GM18873 (cell line): ENCODE measurements around the gene BCLAF1.
A peak's percentile ranks its signal among the peaks of the same experiment; 100 is the strongest.
"Not testable (repeated sequence)": the region's sequence is repeated elsewhere in the genome, so short reads cannot be mapped to it uniquely, and the experiment has no call there.

ENCODE experiments used
- ATAC-seq: cut with Tn5 transposase; IDR thresholded peaks from one replicate; pipeline ENCODE4 v1.9.1; 2021; ENCODE audit warnings: mild to moderate bottlenecking, moderate library complexity, moderate number of reproducible peaks; ENCODE audit not compliant: unreplicated experiment, low FRiP score

The BCLAF1 gene

GRCh38 chr6:136312975-136313374 is 23.3 kb upstream of the BCLAF1 start:
- no peak for ATAC-seq

GRCh38 chr6:136309729-136310311 is 20.2 kb upstream of the BCLAF1 start:
- no peak for ATAC-seq

GRCh38 chr6:136309171-136309570 is 19.5 kb upstream of the BCLAF1 start:
- ATAC-seq: no peak

- ATAC-seq: not testable (repeated sequence)
Observed at GRCh38 chr6:136308469-136308868, 18.8 kb upstream of the BCLAF1 start.

DNA sequence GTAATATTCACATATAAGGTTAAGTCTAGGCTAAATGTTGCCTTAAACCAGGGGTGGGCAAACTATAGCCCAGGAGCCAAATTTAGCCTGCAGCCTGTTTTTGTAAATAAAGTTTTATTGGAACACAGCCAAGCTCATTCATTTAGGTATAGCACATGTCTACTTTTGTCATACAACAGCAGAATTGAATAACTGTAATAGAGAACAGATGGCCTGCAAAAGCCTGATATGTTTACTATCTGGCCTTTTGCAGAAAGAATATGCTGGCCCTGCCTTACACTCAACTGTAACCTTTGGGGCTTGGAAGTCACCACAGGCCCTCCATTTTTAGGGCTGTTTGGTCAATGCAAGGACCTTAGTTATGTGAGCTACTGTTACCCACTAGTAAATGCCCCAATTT is 17.7 kb upstream of the BCLAF1 start:
- no peak for ATAC-seq

DNA sequence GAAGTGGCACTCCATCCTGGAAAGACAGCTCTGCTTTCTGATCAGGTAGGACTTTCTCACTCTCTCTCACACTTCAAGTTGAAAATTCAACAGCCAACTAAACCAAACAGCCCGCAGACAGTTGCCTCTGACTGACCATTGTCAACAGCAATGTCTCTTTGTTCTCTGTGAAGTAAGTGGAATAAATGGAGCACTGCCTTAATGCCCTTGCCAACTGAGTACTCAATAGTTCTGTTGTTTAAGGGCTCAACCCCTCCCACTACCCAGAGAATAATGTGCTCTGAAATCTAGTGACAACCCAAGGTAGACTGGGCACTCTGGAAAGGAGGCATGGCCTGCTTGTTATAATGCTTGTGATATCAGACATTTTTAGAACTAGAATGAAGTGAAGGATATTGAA is 16.8 kb upstream of the BCLAF1 start:
- no peak for ATAC-seq

DNA sequence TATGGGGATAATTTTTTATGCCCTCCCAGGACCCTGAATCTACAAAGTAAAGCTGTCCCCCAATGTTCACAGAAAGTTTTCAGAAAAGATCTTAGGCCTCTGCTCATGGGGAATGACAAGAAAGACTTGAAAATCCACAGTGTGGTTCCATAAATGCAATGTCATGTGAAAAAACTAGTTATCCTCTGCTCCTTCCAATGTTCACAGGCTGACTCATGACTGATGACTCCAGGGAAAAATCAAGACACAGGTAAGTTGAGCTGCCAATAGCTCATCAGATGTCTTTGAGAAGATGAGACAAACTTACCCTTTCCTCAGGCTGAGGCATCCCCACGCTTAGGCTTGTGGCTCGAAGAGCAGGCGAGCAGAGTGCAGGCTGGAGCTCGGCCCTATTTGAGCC is 14.8 kb upstream of the BCLAF1 start:
- no peak for ATAC-seq

DNA sequence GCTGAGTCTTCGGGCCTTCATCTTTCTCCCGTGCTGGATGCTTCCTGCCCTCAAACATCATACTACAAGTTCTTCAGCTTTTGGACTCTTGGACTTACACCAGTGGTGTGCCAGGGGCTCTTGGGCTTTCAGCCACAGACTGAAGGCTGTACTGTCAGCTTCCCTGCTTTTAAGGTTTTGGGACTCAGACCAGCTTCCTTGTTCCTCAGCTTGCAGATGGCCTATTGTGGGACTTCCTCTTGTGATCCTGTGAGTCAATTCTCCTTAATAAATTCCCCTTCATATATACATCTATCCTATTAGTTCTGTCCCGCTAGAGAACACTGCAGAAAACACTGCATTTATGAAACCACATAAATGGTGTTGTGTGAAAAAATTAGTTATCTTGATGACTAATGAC is 13.9 kb upstream of the BCLAF1 start:
- ATAC-seq: no peak

DNA sequence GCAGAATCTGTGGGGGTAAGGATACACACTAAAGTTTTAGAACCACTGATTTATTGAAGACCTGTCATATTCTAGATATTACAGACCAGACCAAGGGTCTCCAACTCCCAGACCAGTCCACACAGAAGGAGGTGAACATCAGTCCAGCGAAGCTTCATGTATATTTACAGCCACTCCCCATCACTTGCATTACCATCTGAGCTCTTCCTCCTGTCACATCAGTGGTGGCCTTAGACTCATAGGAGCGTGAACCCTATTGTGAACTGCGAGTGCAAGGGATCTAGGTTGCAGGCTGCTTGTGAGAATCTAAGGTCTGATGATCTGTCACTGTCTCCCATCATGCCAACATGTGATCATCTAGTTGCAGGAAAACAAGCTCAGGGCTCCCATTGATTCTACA is 5.0 kb upstream of the BCLAF1 start:
- ATAC-seq: no peak

- ATAC-seq: no peak
Observed at GRCh38 chr6:136290410-136291010, 864 bp upstream of the BCLAF1 start.

- peak; percentile 25 for ATAC-seq
Observed at GRCh38 chr6:136289327-136289578, 393 bp downstream of the BCLAF1 start.

DNA sequence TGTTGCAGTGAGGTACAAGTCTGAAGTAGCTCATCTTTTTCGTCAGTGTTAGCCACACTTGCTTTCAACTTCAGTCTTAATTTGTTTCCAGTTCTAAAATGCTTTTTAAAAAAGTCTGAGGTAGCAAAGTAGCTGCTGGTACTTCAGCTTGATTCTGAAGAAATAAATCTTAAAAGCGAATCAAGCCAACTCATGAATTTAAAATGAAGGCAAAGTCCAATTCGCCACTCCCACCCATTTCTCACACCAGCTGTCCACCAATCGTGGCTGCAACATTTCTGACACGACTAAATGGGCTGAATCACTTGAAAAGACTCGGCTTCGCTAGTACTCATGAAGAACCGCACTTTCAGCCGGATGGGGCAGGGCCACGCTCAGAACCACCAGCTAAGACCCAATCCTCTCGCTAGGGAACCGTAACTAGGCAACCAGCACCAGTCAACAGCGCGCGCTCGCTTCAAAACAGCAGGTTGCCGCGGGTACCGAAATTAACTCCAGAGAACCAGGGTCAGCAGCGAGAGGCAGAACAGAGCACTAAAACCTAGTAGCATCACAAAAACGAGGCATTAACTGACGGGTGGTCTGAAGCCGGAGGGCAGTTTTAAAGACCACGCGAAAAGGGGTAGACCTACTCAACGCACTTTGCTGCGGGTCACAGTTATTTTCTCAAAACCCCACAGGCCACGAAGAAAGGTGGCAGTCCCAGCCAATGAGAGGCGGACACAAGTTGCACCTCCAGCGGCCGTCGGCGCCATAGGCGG is 900 bp downstream of the BCLAF1 start:
- ATAC-seq: peak; percentile 34

DNA sequence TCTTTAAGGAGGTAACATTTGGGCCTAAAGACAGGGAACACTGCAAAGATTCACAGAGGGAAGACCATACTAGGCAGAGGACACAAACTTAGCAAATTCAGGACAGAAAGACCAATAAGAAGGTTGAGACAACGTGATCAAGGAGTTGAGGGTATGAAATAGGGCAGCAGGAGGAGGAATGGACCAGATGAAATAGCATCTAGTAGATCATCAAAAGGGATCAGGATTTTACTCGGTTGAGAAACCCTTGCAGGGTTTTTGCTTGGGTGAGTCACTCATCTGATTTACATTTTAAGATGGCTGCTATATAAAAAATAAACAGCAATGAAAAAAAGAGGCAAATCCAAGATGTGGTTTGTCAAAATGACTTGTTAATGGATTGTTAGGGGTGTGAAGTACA is 4.7 kb downstream of the BCLAF1 start:
- ATAC-seq: no peak

DNA sequence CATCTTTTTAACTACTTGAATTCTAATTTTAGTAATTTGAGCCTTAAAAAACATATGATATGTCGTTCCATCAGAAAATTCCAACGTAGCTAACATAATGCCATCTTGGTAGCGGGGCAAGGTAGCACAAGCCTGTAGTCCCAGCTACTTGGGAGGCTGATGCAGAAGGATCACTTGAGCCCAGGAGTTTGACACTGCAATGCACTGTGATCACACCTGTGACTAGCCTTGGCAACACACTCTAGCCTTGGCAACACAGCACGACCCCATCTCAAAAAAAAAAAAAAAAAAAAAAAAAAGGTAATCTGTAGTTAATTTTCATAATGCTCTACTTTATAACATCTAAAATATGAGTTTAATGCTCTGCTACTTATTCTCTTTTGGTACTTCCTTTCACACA is 6.7 kb downstream of the BCLAF1 start:
- ATAC-seq: no peak

DNA sequence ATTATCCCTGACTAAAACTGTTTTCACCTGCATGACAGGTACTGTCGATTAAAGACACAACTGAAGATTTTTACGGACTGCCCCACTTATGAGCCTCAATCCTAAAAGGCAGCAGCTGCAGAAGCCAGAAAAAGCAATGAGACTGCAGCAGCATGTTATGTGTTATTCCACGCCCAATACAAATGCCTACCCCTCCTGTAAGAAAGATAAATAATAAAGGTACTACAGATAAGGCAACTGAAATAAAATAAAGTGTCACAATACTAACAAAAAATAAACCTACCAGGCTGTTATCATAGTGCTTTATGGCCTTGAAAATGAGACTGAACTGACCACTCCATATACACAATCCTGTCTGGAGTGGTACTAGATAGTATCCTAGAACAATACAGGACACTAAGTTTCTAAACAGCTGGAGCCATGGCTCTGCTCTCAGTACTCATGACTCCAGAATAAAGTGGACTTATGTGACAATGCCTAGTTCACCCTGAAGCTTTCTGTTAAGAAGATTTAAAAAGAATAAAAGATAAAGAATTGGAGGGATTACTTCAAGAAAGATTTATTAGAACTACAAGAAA is 9.5 kb downstream of the BCLAF1 start:
- no peak for ATAC-seq

DNA sequence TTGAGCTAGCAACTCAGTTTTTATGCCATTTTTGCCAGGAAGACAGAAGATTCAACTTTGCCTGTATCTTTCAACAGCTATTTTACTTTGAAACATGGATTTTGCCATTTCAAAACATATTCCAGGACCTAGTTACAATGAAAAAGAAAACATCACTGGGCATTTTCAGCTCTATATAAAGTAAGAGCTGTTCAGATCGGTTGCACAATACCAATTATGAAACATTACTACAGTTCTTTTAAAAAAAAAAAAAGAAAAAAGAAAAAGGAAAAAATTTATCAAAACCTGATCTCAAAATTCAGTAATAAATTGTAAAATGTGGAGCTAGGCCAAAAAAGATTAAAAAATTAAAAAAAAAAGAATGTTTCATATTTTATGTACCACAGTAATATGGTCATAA is 15.6 kb downstream of the BCLAF1 start:
- ATAC-seq: no peak

- no peak for ATAC-seq
Observed at GRCh38 chr6:136265101-136265500, 24.5 kb downstream of the BCLAF1 start.

DNA sequence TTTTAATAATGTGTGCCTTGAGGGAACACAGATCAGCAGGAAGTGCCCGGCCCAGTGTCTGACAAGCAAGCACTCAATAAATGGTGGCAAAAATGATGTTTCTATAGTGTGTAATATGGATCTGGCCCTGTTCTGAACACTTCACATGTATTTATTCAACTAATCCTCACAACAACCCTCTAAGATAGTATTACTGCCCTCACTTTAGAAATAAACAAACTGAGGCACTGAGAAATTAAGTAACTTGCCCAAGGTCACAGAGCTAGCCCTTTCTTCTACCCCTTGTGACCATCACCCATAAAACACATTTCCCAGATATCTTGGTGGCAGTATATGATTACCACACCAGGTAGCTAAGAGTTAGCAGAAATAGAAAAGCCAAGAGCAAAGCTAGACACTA is 26.7 kb downstream of the BCLAF1 start:
- no peak for ATAC-seq

DNA sequence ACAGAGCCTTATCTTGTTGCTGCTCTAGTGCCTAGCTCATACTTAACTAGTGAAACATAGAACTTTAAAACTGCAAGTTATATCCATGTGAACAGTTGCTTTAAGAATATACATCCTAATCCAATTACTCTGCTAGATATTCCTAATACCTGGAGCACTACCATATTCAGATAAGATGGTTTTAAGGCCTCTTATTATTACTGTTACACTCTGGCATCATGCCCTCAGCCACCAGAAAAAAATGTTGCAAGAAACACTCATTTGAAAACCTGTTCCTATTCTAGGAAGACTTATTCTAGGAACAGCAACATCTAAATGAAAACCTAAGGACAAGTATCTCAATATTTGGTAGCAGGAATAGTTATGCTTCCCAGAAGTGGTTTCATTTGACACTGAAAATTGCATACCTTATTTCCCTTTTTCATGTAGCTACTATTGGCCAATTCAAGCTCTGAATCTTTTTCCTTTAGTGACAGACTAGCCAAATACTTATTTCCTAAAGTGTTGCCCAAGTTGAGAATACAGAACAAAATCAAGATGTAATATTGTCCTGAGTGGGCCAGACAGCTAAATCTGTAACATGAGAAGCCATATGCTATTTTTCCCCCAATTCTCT is 34.7 kb downstream of the BCLAF1 start:
- no peak for ATAC-seq

- ATAC-seq: no peak
Observed at GRCh38 chr6:136253734-136254133, 35.9 kb downstream of the BCLAF1 start.

GRCh38 chr6:136252441-136252840 is 37.2 kb downstream of the BCLAF1 start:
- no peak for ATAC-seq

DNA sequence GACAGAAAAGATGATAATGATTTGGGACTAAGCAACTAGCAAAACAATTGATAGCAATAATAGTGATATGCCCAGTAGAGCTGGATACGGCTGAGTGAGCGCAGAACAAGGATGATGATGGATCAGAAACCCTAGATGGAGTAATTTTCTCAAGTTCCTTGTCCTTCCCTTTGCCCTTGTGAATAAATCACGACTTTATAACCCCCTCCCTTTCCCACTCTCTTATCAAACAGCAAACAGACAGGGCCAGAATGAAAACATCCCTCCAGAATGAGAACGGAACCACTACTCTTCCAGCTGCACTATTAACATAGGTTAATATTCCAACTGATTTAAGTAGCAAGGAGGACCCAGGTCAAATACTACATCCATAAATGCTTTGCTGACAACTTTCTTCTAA is 38.3 kb downstream of the BCLAF1 start:
- ATAC-seq: no peak
